Neuron (in vitro differentiated cells): ENCODE results near the gene SPINT3.
"Not testable (repeated sequence)": the region's sequence is repeated elsewhere in the genome, so short reads cannot be mapped to it uniquely, and the experiment has no call there.

ENCODE experiments used
- H2AFZ ChIP-seq: one replicate; pipeline ENCODE4 v1.6.1; 2013; ENCODE audit warnings: low read depth, mild to moderate bottlenecking, inconsistent platforms, low read length, moderate library complexity
- H3K27me3 ChIP-seq: one replicate; pipeline ENCODE4 v1.6.1; 2013; ENCODE audit warnings: low read length; ENCODE audit not compliant: insufficient read depth
- H3K36me3 ChIP-seq: one replicate; pipeline ENCODE4 v1.6.1; 2013; ENCODE audit warnings: low read length; ENCODE audit not compliant: insufficient read depth
- H3K4me1 ChIP-seq: one replicate; pipeline ENCODE4 v1.6.1; 2013; ENCODE audit warnings: low read length; ENCODE audit not compliant: insufficient read depth
- H3K4me3 ChIP-seq: 2 replicates; pipeline ENCODE4 v1.5.1; 2013; ENCODE audit warnings: mild to moderate bottlenecking, low read length, moderate library complexity
- H3K9me3 ChIP-seq: one replicate; pipeline ENCODE4 v1.6.1; 2013; ENCODE audit warnings: low read length

The SPINT3 gene

GRCh38 chr20:45495501-45495941 is 19.9 kb downstream of the SPINT3 start:
- Histone ChIP-seq H3K4me3 (no peak overlapping the region), H3K4me1 (no peaks in the 10 kb centered on the region), H3K27me3 (peaks cover 11% of the 10 kb centered on the region), H2AFZ (no peak overlapping the region), H3K9me3 (no peaks in the 10 kb centered on the region), H3K36me3 (no peaks in the 10 kb centered on the region)

GRCh38 chr20:45489083-45489531 is 26.3 kb downstream of the SPINT3 start:
- peaks cover 4% of the 10 kb centered on the region for H3K27me3 ChIP-seq
- no peak overlapping the region for H2AFZ ChIP-seq
- peaks cover 8% of the 10 kb centered on the region for H3K4me1 ChIP-seq
- H3K36me3 ChIP-seq, result no peaks in the 10 kb centered on the region
- no peaks in the 10 kb centered on the region for H3K9me3 ChIP-seq
- H3K4me3 ChIP-seq, result no peak overlapping the region

GRCh38 chr20:45487231-45487635 is 28.2 kb downstream of the SPINT3 start:
- Histone ChIP-seq H3K9me3 (no peaks in the 10 kb centered on the region), H3K4me1 (peaks cover 8% of the 10 kb centered on the region), H2AFZ (no peak overlapping the region), H3K27me3 (peaks cover 4% of the 10 kb centered on the region), H3K36me3 (no peaks in the 10 kb centered on the region), H3K4me3 (no peak overlapping the region)

- H3K4me1 ChIP-seq, result peaks cover 8% of the 10 kb centered on the region
- H3K9me3 ChIP-seq, result no peaks in the 10 kb centered on the region
- H2AFZ ChIP-seq, result no peak overlapping the region
- no peaks in the 10 kb centered on the region for H3K36me3 ChIP-seq
- peaks cover 4% of the 10 kb centered on the region for H3K27me3 ChIP-seq
- H3K4me3 ChIP-seq, result no peak overlapping the region
Observed at GRCh38 chr20:45485388-45485787, 30.0 kb downstream of the SPINT3 start.

- H3K36me3 ChIP-seq, result no peaks in the 10 kb centered on the region
- H3K4me1 ChIP-seq, result peaks cover 8% of the 10 kb centered on the region
- H3K27me3 ChIP-seq, result peaks cover 4% of the 10 kb centered on the region
- no peak overlapping the region for H2AFZ ChIP-seq
- no peaks in the 10 kb centered on the region for H3K9me3 ChIP-seq
- H3K4me3 ChIP-seq, result no peak overlapping the region
Observed at GRCh38 chr20:45484676-45485075, 30.7 kb downstream of the SPINT3 start.

- Histone ChIP-seq H3K27me3 (peaks cover 3% of the 10 kb centered on the region), H3K9me3 (no peaks in the 10 kb centered on the region), H3K4me3 (no peak overlapping the region), H3K4me1 (no peaks in the 10 kb centered on the region), H2AFZ (no peak overlapping the region), H3K36me3 (no peaks in the 10 kb centered on the region)
Observed at GRCh38 chr20:45479822-45480221, 35.6 kb downstream of the SPINT3 start.

GRCh38 chr20:45477530-45478148 is 37.8 kb downstream of the SPINT3 start:
- not testable (repeated sequence) for H3K9me3 ChIP-seq, H3K4me3 ChIP-seq, H2AFZ ChIP-seq, H3K36me3 ChIP-seq, H3K27me3 ChIP-seq, H3K4me1 ChIP-seq

GRCh38 chr20:45472286-45472685 is 43.1 kb downstream of the SPINT3 start:
- not testable (repeated sequence) for H3K36me3 ChIP-seq, H2AFZ ChIP-seq, H3K27me3 ChIP-seq, H3K4me3 ChIP-seq, H3K4me1 ChIP-seq, H3K9me3 ChIP-seq

GRCh38 chr20:45470937-45471336 is 44.5 kb downstream of the SPINT3 start:
- Histone ChIP-seq H3K27me3 (peaks cover 7% of the 10 kb centered on the region), H3K9me3 (no peaks in the 10 kb centered on the region), H3K36me3 (no peaks in the 10 kb centered on the region), H3K4me3 (peak overlapping the region; percentile 29), H2AFZ (peak overlapping the region; percentile 90), H3K4me1 (no peaks in the 10 kb centered on the region)

GRCh38 chr20:45470262-45470931 is 45.0 kb downstream of the SPINT3 start:
- Histone ChIP-seq H3K4me1 (no peaks in the 10 kb centered on the region), H2AFZ (peak overlapping the region; percentile 90), H3K27me3 (peaks cover 10% of the 10 kb centered on the region), H3K9me3 (no peaks in the 10 kb centered on the region), H3K36me3 (no peaks in the 10 kb centered on the region), H3K4me3 (peak overlapping the region; percentile 29)

- H3K27me3 ChIP-seq, result peaks cover 14% of the 10 kb centered on the region
- no peaks in the 10 kb centered on the region for H3K4me1 ChIP-seq
- no peaks in the 10 kb centered on the region for H3K9me3 ChIP-seq
- H2AFZ ChIP-seq, result peak within 1 kb of the TSS; percentile 90
- H3K4me3 ChIP-seq, result peak within 1 kb of the TSS; percentile 29
- no peaks in the 10 kb centered on the region for H3K36me3 ChIP-seq
Observed at GRCh38 chr20:45469336-45470261, 45.8 kb downstream of the SPINT3 start, which contains the start of gene WFDC2. TSS of gene WFDC2 (plus strand) at chr20:45469753. CDS start at chr20:45469782, 29 bp downstream.

GRCh38 chr20:45467861-45468260 is 47.6 kb downstream of the SPINT3 start:
- no peak overlapping the region for H2AFZ ChIP-seq
- H3K27me3 ChIP-seq, result peaks cover 21% of the 10 kb centered on the region
- no peaks in the 10 kb centered on the region for H3K9me3 ChIP-seq
- H3K4me3 ChIP-seq, result no peak overlapping the region
- no peaks in the 10 kb centered on the region for H3K4me1 ChIP-seq
- H3K36me3 ChIP-seq, result no peaks in the 10 kb centered on the region

GRCh38 chr20:45467172-45467571 is 48.2 kb downstream of the SPINT3 start:
- H3K36me3 ChIP-seq, result no peaks in the 10 kb centered on the region
- peaks cover 22% of the 10 kb centered on the region for H3K27me3 ChIP-seq
- no peaks in the 10 kb centered on the region for H3K4me1 ChIP-seq
- H3K9me3 ChIP-seq, result no peaks in the 10 kb centered on the region
- H3K4me3 ChIP-seq, result no peak overlapping the region
- no peak overlapping the region for H2AFZ ChIP-seq
